RWPE2 (cell line): ENCODE measurements around the gene ELMO3.

Experiments used
- ATAC-seq: fragments of 200-7000 bp; cut with Tn5 transposase; 3 replicates; pipeline ENCODE4 v1.9.1; 2021; ENCODE audit warnings: low read depth
- DNase-seq: peaks from one replicate; pipeline ENCODE4 v3.0.0-alpha.2; 2020; ENCODE audit warnings: low spot score
- H3K27ac ChIP-seq: fragments of 450-650 bp; 2 replicates; pipeline ENCODE4 v1.5.1; 2017; ENCODE audit warnings: mild to moderate bottlenecking; ENCODE audit not compliant: poor library complexity, severe bottlenecking
- H3K27me3 ChIP-seq: fragments of 250-450 bp; sonication (Bioruptor Pico); 2 replicates; pipeline ENCODE4 v1.5.1; 2021; ENCODE audit warnings: mild to moderate bottlenecking, moderate library complexity; ENCODE audit not compliant: insufficient read depth, poor library complexity, severe bottlenecking
- H3K36me3 ChIP-seq: fragments of 250-450 bp; sonication (Bioruptor Pico); 2 replicates; pipeline ENCODE4 v1.5.1; 2020; ENCODE audit warnings: low read depth, mild to moderate bottlenecking, moderate library complexity
- H3K4me1 ChIP-seq: fragments of 250-450 bp; sonication (Bioruptor Pico); 2 replicates; pipeline ENCODE4 v1.5.1; 2021; ENCODE audit warnings: mild to moderate bottlenecking, moderate library complexity; ENCODE audit not compliant: insufficient read depth, poor library complexity, severe bottlenecking
- H3K4me3 ChIP-seq: fragments of 250-450 bp; sonication (Bioruptor Pico); 2 replicates; pipeline ENCODE4 v1.5.1; 2021; ENCODE audit warnings: mild to moderate bottlenecking, moderate library complexity; ENCODE audit not compliant: severe bottlenecking
- H3K9me3 ChIP-seq: fragments of 250-450 bp; sonication (Bioruptor Pico); 2 replicates; pipeline ENCODE4 v1.5.1; 2021; ENCODE audit warnings: mild to moderate bottlenecking, moderate library complexity; ENCODE audit not compliant: severe bottlenecking
- TF ChIP-seq, protein P1 (sequence below): fragments of 450-650 bp; IDR thresholded peaks from one replicate; pipeline ENCODE4 v1.5.1; 2017; ENCODE audit warnings: mild to moderate bottlenecking, moderate library complexity; ENCODE audit not compliant: poor library complexity, severe bottlenecking

The ELMO3 gene

DNA sequence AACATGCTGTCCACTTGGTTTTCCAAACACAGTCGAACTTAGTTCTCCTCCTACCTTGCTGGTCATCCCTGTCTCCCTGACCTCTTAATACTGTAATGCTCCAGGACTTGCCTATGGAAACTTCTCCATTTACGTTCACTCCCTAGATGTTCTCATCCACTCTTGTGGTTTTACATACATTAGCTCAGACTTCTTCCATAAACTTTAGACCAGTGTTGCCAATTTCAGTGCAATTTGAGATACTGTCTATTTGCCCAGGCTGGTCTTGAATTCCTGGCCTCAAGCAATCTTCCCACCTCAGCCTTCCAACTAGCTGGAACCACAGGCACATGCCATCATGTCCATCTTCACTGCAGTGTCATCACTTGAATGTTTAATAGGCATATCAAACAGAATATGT, 16.6 kb upstream of the ELMO3 start:
- no peaks in the 10 kb centered on the region for H3K36me3 ChIP-seq
- ATAC-seq (no peak), DNase-seq (no peak)
- H3K4me3 ChIP-seq: no peak overlapping the region
- TF ChIP-seq, protein P1, sequence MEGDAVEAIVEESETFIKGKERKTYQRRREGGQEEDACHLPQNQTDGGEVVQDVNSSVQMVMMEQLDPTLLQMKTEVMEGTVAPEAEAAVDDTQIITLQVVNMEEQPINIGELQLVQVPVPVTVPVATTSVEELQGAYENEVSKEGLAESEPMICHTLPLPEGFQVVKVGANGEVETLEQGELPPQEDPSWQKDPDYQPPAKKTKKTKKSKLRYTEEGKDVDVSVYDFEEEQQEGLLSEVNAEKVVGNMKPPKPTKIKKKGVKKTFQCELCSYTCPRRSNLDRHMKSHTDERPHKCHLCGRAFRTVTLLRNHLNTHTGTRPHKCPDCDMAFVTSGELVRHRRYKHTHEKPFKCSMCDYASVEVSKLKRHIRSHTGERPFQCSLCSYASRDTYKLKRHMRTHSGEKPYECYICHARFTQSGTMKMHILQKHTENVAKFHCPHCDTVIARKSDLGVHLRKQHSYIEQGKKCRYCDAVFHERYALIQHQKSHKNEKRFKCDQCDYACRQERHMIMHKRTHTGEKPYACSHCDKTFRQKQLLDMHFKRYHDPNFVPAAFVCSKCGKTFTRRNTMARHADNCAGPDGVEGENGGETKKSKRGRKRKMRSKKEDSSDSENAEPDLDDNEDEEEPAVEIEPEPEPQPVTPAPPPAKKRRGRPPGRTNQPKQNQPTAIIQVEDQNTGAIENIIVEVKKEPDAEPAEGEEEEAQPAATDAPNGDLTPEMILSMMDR: no peak
- H3K27ac ChIP-seq: peak overlapping the region; percentile 66
- no peaks in the 10 kb centered on the region for H3K27me3 ChIP-seq
- H3K9me3 ChIP-seq: no peaks in the 10 kb centered on the region
- H3K4me1 ChIP-seq: peaks cover 5% of the 10 kb centered on the region

DNA sequence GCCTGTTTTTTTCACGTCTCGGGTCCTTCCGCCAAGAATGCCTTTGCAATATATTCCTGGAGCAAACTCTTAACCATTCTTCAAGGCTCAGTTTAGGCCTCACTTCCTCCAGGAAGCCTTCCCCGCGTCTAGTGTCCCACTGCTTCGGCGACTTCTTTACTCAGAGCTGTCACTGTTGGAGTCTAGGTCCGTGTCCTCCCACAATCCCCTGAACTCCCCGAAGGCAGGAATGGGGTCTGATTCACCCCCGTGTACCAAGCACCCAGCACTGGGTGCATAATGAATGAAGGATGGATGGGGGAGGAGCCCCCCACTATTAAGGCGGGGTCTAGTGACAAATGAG, 15.7 kb upstream of the ELMO3 start:
- ATAC-seq (no peak), DNase-seq (no peak)
- no peaks in the 10 kb centered on the region for H3K9me3 ChIP-seq
- H3K27ac ChIP-seq: peak overlapping the region; percentile 66
- no peaks in the 10 kb centered on the region for H3K27me3 ChIP-seq
- TF ChIP-seq, protein P1: no peak
- no peaks in the 10 kb centered on the region for H3K36me3 ChIP-seq
- H3K4me3 ChIP-seq: peak overlapping the region; percentile 89
- H3K4me1 ChIP-seq: peaks cover 5% of the 10 kb centered on the region

DNA sequence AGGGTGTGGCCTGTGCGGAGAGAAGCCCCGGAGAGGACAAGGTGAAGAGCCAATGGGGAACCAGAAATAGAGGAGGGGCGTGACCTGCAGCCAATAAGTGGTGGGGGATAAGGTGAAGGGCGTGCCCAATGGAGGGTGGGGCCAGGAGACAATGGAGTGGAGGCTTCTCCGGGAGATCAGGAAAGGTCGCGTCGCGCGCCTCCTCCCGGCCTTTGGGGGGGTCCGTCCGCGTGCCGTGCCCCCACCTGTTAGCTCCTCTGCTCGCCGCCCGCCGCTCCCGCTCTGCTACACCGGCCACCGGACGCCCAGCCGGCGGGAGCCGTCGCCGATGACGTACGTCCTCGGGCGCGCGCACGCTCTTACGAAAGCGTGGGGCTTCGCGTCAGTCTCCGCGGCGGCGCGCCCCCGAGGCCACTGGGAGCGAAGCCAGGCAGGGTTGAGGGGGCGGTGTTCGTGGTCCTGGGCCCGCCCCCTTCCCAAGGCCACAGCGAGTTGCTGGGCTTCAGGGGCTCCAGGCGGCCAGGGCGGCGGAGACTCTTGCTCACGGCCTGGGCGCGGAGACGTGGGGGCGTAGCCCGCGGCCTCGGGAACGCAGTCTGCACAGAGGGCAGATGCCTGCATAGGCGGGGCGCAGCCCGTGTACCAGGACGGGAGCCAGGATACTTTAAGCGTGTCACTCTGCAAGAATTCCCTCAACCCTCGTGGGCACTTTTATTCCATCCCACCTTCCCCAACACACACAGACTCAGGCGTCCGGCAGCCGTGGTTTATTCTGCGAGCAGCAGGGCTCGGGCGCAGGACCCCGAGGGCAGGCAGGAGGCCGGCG, 15.1 kb upstream of the ELMO3 start, which contains the start of gene MATCAP1:
MATCAP1 (minus strand) TSS at position 337 of the 826 bp plus-strand sequence. CDS start 3,353 bp downstream, outside the sequence.
- H3K9me3 ChIP-seq: no peaks in the 10 kb centered on the region
- no peaks in the 10 kb centered on the region for H3K36me3 ChIP-seq
- H3K27me3 ChIP-seq: no peaks in the 10 kb centered on the region
- DNase-seq (peak; percentile 98), ATAC-seq (peak; percentile 79)
- H3K4me1 ChIP-seq: peaks cover 5% of the 10 kb centered on the region
- peak within 1 kb of the TSS; percentile 89 for H3K4me3 ChIP-seq
- peak within 1 kb of the TSS; percentile 66 for H3K27ac ChIP-seq
- TF ChIP-seq, protein P1: no peak

DNA sequence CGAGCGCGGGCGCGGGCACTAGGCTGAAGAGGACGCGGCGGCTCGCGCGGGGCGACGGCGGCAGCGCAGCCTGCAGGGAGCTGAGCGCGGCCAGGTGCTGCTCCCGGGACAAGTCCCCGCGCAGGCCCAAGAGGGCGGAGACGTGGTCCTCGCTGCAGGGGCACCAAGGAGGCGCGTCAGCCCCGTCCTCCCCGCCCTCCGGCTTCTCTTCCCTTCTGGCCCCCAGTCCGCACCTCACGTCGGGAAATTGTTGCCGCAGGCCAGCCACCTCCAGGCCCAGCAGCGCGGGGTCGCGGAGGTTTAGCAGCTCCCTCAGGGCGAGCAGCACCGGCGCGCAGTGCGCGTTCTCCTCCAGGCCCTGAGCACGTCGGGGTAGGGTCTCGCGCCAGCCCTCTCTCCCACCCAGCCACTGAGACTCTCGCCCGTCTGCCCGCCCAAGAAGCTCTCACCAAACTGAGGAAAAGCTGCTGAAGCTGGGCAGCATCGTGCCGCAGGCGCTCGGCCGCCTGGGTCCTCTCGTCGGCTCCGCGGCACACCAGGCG, 14.4 kb upstream of the ELMO3 start:
- DNase-seq (no peak), ATAC-seq (peak; percentile 14)
- H3K36me3 ChIP-seq: no peaks in the 10 kb centered on the region
- H3K4me1 ChIP-seq: peaks cover 5% of the 10 kb centered on the region
- TF ChIP-seq, protein P1: no peak
- peak overlapping the region; percentile 66 for H3K27ac ChIP-seq
- peak overlapping the region; percentile 89 for H3K4me3 ChIP-seq
- H3K27me3 ChIP-seq: no peaks in the 10 kb centered on the region
- H3K9me3 ChIP-seq: no peaks in the 10 kb centered on the region
